Measurements from ENCODE around the gene EFR3B.

EFR3B gene

DNA sequence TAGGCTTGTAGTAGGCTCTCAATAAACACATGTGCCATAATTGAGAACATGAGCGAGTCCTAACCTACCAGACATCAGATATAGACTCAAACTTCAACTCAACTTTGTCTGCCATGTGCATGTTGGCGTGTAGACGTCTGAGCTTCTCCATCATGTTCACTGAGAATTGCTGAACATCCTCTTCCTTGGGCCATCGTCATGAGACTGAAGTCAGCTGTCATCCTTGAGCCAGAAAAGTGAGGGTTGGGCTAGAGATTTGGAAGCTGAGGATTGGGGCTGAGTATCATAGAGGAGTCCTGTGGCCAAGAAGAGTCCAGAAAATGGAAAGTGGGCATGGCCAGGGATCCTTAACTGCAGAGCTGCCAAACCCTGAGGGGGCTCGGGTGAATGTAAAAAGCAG lies 7.8 kb upstream of the EFR3B start:
- no peak for DNase-seq (ENCODE audit: low read depth)

GRCh38 chr2:25035537-25036220 lies 6.2 kb upstream of the EFR3B start:
- DNase-seq (ENCODE audit: low read depth): no peak

GRCh38 chr2:25036221-25036559 lies 5.7 kb upstream of the EFR3B start:
- no peak for DNase-seq (ENCODE audit: low read depth)

GRCh38 chr2:25039126-25039525 lies 2.8 kb upstream of the EFR3B start:
- DNase-seq (ENCODE audit: low read depth): no peak

GRCh38 chr2:25041307-25041927 lies 459 bp upstream of the EFR3B start:
- DNase-seq (ENCODE audit: low read depth): no peak

GRCh38 chr2:25042321-25043240 lies 705 bp downstream of the EFR3B start:
- DNase-seq (ENCODE audit: low read depth): no peak

DNA sequence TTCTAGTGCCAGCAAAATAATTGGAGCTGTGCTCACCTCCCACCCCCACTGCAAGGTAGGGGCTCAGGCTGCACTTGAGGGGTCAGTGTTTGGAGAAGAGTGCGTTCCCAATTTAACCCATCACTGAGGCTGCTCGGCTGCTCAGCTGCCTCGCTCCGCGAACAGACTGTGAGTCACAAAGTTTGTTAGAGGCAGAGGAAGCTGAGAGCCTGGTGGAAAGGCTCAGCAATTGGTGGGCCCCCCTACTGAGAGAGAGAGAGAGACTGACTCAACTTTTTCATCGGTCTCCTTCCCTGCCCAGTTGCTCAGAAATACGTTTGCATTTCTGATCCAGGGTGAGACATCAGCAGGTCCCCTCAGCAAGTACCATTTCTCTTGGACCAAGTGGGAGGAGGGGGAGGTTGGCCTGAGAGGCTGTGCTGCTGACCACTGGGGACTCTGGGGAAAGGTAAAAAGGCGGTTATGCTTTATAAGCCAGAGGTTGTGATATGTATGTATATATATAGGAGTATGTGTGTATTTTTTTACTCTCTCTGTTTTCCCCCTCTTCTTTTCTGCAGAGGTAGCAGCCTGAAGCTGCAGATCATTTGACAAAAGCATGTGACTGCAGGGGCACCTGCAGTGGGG lies 1.5 kb downstream of the EFR3B start:
- no peak for DNase-seq (ENCODE audit: low read depth)

GRCh38 chr2:25044011-25044410 lies 2.1 kb downstream of the EFR3B start:
- DNase-seq (ENCODE audit: low read depth): no peak

DNA sequence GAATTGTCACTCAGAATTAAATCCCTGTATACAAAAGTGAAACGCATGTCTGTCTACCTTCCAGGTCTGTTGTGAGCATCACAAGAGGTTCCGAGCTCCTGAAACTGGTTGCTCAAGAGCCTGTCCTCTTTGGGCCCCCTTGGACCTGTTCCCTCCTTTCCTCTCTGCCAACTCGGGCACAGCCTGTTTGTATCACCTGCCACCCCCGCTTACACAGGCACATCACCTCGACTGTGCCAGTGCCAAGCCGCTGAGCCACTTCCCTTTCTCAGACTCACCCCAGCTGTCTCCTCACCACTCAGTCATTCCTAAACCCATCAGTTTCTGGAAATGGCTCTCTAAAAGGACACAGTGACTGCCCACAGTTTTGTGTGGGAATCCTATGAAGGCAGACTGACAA lies 3.1 kb downstream of the EFR3B start:
- DNase-seq (ENCODE audit: low read depth): no peak

DNA sequence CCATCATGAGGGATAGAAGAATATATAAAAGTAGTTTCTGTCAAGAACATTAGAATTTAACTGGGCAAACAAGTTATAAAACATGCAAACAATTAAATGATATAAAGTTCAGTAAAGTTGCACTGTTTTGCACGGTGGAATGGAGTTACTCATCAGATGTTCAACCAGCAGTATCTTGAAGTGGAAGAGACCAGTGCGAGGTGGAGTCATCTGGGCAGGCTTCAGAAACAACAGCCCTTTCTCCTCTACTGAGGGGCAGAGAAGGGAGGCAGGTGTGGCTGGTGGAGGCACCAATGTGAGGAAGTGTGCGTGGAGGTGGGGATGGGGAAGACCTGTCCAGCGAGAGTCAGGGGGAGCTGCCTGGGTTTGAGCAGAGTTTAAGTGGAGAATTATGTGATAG lies 7.5 kb downstream of the EFR3B start:
- no peak for DNase-seq (ENCODE audit: low read depth)

DNA sequence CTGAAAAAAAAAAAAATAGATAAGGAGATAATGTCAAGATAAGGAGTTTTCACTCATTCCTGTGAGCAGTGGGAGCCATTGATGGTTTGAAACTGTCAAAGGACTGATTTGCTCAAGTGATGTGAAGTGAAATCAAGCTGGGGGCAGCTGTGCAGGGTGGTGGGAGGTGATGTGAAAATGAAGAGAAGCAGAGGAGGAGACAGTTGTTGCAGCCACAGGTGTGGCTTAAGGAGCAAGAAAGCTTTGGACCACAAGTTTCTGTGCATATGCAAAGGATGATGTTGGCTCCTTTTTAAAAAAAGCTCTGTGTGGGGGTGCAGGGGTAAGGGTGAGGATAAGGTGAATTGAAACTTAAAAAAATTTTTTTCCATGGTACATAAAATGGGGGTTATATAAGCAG lies 8.3 kb downstream of the EFR3B start:
- no peak for DNase-seq (ENCODE audit: low read depth)

GRCh38 chr2:25053041-25053440 lies 11.2 kb downstream of the EFR3B start:
- no peak for DNase-seq (ENCODE audit: low read depth)

GRCh38 chr2:25054720-25055119 lies 12.8 kb downstream of the EFR3B start:
- DNase-seq (ENCODE audit: low read depth): no peak

DNA sequence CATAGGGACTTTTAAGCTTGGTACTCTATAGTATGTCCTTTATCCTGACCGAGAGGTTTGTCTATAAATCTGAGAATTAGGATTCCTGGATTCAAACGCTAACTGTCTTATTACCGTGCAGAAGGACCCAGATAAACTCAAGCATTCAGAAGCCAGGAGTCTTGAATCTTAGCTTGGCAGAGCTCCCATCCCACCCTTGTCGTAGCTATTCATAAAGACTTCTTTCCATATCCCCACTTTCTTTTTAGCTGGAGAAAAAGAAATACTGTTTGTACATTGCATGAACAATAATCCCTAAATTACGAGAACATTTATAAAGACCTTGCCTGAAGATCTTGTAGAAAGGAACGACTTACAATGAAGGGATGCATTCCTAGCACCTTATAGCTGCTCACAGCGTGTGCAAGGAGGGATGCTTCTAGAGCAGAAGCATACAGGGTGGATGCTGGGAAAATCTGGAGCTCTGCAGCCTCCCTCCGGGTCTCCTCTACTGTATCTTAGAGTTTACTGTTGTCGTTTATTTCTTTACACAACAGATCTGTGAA lies 13.6 kb downstream of the EFR3B start:
- no peak for DNase-seq (ENCODE audit: low read depth)

- DNase-seq (ENCODE audit: low read depth): no peak
These were observed 14.4 kb downstream of the EFR3B start for GRCh38 chr2:25056098-25056821.

DNA sequence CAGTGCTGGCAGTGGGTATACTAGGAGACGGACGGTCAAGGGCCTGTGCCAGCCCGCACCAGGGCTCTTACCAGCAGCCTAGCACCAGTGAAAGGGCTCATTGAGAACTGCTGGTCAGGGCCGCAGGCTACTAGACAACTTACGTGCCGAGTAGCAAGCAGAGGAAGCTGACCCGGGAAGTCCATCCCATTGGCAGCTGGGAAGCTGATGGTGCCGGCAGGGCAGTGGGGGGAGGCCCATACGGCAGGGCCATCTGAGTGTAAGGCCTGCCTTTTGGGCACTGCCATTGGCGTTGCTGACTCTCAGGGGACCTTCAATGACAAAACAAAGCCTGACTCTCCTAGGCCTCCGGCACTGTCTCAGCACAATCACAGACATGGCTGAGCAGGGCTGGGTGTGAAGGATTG lies 20.6 kb downstream of the EFR3B start:
- no peak for DNase-seq (ENCODE audit: low read depth)

DNA sequence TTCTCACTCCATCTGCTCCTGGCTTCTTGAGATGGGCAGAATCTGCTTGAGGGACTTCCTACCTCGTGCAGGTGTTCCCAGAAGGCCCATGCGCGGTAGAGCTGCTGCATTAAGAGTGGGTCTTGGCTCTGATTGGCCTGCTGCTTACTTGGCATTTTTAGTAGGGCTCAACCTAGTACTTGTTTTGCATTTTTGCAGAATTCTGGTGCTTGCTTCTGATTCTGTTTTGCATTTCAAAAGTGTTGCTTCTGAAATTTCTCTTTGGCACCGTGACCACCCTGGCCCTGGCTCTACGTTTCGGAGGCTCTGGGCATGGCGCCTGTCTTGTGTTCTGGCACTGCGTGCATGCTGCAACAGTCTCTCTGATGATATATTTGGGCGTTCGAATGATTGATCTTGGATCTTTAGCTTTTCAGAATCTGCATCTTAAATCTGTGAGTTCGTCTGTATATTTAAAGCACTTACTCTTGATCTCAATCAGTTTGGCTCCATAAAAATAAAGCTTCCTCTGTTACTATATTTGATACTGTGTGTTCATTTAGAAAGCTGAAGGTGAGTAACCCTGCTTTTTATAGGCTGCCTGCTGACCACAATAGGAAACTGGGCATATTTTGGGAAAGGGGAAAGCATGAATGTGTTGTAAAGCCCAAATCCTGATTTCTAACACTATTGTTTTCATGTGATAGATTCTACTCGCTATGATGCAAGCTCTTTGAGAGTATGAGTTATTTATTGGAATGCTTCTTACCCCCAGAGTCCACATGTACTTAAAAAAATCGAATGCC lies 22.2 kb downstream of the EFR3B start:
- no peak for DNase-seq (ENCODE audit: low read depth)

- no peak for DNase-seq (ENCODE audit: low read depth)
These were observed 23.9 kb downstream of the EFR3B start for GRCh38 chr2:25065768-25066167.

- DNase-seq (ENCODE audit: low read depth): no peak
These were observed 24.6 kb downstream of the EFR3B start for GRCh38 chr2:25066455-25066854.

- DNase-seq (ENCODE audit: low read depth): no peak
These were observed 26.3 kb downstream of the EFR3B start for GRCh38 chr2:25068217-25068616.

GRCh38 chr2:25071966-25072365 lies 30.1 kb downstream of the EFR3B start:
- no peak for DNase-seq (ENCODE audit: low read depth)

Data from T-helper 22 cell (primary cell).